ENCODE measurements around the gene GRM7.

DNA sequence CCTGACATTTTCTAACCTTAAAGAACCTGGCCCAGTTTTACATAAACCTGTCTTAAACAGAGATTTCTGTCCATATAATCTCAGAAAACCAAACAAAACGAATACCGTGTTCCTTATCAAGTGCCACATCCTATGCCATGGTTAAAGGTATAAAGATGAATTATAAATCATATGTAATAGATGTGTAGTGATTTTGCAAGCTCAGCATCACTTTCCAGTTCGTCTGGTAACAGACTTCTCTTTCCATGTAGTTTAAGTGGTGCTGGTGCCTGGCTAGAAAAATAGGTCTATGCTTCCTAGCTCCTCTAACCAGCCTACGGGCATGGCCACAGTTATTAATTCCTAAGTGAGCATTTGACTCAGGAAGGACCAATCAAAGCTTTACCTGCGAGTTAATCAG lies 3.4 kb upstream of the GRM7 start:
- TF ChIP-seq, protein P1, sequence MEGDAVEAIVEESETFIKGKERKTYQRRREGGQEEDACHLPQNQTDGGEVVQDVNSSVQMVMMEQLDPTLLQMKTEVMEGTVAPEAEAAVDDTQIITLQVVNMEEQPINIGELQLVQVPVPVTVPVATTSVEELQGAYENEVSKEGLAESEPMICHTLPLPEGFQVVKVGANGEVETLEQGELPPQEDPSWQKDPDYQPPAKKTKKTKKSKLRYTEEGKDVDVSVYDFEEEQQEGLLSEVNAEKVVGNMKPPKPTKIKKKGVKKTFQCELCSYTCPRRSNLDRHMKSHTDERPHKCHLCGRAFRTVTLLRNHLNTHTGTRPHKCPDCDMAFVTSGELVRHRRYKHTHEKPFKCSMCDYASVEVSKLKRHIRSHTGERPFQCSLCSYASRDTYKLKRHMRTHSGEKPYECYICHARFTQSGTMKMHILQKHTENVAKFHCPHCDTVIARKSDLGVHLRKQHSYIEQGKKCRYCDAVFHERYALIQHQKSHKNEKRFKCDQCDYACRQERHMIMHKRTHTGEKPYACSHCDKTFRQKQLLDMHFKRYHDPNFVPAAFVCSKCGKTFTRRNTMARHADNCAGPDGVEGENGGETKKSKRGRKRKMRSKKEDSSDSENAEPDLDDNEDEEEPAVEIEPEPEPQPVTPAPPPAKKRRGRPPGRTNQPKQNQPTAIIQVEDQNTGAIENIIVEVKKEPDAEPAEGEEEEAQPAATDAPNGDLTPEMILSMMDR (IDR thresholded peaks at IDR 0.05), result no peak
- TF ChIP-seq POLR2A (IDR thresholded peaks at IDR 0.05), result no peak
